GM18951 (cell line): ENCODE results near the gene DNAH14.
"Not testable (repeated sequence)": the region's sequence is repeated elsewhere in the genome, so short reads cannot be mapped to it uniquely, and the experiment has no call there.

Experiments used
- POLR2A ChIP-seq: IDR thresholded peaks from 4 replicates; pipeline ENCODE4 v1.6.1; 2011; ENCODE audit warnings: mild to moderate bottlenecking; ENCODE audit not compliant: insufficient read length, insufficient read depth; ENCODE audit errors: extremely low read depth
- in situ Hi-C: fragments of 300-500 bp; cut with MboI; formaldehyde crosslinking; loops from one replicate; pipeline ENCODE4 v1.12.0; 2022; ENCODE audit warnings: low sequenced_read_pairs, mixed read lengths, inconsistent platforms; ENCODE audit not compliant: unreplicated experiment

The DNAH14 gene

GRCh38 chr1:225380691-225381090 is 451.2 kb downstream of the DNAH14 start:
- in situ Hi-C loops, result no loop called here
- no peak for TF ChIP-seq POLR2A

- in situ Hi-C loops, result not testable (repeated sequence)
Measured at GRCh38 chr1:225386860-225387259, 457.4 kb downstream of the DNAH14 start.

- TF ChIP-seq POLR2A, result no peak
- in situ Hi-C loops, result no loop called here
Measured at GRCh38 chr1:225388372-225388771, 458.9 kb downstream of the DNAH14 start.

DNA sequence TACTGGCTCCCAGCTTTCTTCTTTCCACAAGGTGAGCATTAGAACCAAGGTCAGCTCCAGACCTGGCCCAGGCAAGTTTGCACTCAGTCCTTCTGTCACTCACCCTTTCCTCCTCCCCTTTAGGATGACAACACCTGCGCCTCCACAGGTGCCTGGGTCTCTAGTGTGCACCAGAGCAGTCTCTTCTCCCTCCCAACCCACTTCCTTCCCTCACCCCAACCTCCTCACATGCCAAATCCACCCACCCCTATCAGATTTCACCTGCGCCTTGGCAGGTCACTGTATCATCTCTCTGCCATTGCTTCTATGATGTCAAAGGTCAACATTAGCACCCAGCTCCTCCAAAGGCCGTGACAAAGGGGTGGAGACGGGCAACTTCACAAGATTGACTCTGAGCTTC is 460.4 kb downstream of the DNAH14 start:
- in situ Hi-C loops, result no loop called here
- no peak for TF ChIP-seq POLR2A

GRCh38 chr1:225396357-225396756 is 466.9 kb downstream of the DNAH14 start:
- TF ChIP-seq POLR2A, result no peak
- in situ Hi-C loops, result no loop called here

GRCh38 chr1:225400968-225401367 is 471.5 kb downstream of the DNAH14 start:
- in situ Hi-C loops, result no loop called here
- TF ChIP-seq POLR2A, result no peak

- no peak for TF ChIP-seq POLR2A
- in situ Hi-C loops, result no loop called here
Measured at GRCh38 chr1:225406976-225407725, 477.7 kb downstream of the DNAH14 start.

GRCh38 chr1:225407755-225408154 is 478.3 kb downstream of the DNAH14 start:
- no peak for TF ChIP-seq POLR2A
- in situ Hi-C loops, result no loop called here

GRCh38 chr1:225408249-225408648 is 478.8 kb downstream of the DNAH14 start:
- in situ Hi-C loops, result no loop called here
- TF ChIP-seq POLR2A, result no peak

GRCh38 chr1:225409051-225409450 is 479.6 kb downstream of the DNAH14 start:
- in situ Hi-C loops, result no loop called here

GRCh38 chr1:225410036-225410435 is 480.6 kb downstream of the DNAH14 start:
- in situ Hi-C loops, result no loop called here

More at GRCh38 chr1:225409051-225409450, 479.6 kb downstream of the DNAH14 start:
- no peak for TF ChIP-seq POLR2A

DNA sequence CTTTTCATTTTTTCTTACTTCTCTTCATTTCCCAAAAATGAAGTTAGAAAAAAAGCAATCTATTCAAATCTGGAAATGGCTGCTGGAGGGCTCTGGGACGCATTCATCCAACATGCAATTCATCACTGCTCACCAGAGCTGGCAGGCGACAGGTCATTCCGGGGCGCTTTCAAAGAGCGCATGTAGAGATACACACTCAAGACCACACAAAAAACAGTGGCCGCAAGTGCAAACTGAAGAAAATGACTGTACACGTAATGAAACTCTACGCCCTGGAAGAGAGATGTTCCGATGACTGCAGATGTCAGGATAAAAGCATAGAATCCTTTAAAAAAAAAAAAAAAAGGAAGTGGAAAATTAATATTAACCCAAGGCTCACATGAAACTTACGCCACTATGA is 482.8 kb downstream of the DNAH14 start:
- in situ Hi-C loops, result no loop called here
- TF ChIP-seq POLR2A, result no peak

More at GRCh38 chr1:225410036-225410435, 480.6 kb downstream of the DNAH14 start:
- TF ChIP-seq POLR2A, result no peak

DNA sequence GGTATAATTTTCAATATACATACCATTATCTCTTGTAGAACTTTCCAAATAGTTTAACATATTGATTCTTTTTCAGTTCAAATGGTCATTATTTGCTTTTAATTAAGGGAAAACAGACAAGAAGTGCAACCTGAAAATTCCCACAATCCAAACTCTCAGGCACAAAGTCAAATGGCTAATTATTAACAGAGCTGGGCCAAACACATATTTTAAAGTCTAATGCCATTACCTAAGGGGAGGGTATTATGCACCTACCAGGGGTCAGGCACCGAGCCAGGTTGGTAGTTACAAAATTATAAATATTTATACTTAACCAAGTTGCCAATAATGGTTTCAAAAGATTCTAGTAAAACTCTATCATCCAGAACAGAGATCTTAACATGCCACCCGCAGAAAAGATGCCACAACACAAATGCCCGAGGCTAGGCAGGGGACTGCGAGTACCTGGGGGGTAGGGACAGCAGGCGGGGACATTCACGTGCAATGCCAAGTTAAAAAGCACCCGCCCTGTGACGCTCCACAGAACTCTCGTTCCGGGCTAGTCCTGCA is 483.4 kb downstream of the DNAH14 start:
- no peak for TF ChIP-seq POLR2A
- in situ Hi-C loops, result no loop called here

DNA sequence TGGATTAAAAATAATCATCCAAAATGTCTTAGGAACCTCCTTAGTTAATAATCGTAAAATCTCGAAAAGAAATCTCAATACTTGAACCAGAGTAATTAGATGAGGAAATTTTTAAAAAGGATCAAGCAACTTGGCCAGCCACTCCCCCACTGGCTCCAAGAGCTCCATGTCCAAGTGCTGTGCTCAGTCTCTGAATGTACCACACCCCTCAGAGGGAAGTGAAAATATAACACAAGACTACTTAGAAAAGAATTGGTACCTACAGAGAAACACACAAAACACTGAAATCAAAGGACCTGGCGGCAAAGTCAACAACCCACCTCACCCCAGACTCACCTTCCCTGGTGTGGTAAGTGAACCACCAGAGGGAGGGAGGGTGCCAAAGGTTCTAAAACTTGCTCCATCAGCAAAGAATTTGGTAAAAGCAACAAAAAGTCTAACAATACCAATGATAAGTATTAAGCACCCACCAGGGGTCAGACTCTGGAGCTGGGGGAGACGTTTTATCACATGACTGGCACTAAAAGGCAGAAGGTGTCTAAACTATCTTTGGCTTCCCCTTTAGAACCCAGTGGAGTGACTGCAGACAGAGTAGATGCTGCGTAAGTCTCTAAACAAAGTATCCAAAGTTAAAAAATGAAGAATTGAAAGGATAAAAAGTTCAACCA is 484.4 kb downstream of the DNAH14 start:
- in situ Hi-C loops, result no loop called here
- no peak for TF ChIP-seq POLR2A

DNA sequence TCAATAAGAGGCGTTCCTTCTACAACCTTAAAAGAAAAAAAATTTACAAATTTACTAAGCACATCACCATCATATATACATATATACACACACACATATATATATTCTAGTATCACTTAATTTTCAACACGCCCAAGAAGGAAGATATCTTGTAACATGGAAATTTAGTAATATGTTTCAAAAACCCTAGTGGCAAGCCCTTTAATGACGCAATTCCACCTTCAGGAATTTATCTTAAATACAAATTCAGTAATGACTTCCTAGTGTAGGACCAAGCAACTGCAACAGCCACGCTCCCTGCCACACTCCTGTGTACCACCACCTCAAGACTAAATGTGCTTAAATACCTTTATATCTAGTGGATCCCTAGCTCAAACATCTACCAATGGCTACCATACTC is 485.8 kb downstream of the DNAH14 start:
- TF ChIP-seq POLR2A, result no peak
- in situ Hi-C loops, result no loop called here
